Measurements from ENCODE around the gene EYA2. TPM values are rescaled to one million over a fixed set of nuclear protein-coding genes. Genes with fewer than 3 reads are reported as not detected.
A peak's percentile ranks its signal among the peaks of the same experiment; 100 is the strongest.
"Not testable (repeated sequence)": the region's sequence is repeated elsewhere in the genome, so short reads cannot be mapped to it uniquely, and the experiment has no call there.

The EYA2 gene
- total RNA-seq, 4 donors from 2014 or later: 2.0 to 11.0 (median 5.6) TPM

DNA sequence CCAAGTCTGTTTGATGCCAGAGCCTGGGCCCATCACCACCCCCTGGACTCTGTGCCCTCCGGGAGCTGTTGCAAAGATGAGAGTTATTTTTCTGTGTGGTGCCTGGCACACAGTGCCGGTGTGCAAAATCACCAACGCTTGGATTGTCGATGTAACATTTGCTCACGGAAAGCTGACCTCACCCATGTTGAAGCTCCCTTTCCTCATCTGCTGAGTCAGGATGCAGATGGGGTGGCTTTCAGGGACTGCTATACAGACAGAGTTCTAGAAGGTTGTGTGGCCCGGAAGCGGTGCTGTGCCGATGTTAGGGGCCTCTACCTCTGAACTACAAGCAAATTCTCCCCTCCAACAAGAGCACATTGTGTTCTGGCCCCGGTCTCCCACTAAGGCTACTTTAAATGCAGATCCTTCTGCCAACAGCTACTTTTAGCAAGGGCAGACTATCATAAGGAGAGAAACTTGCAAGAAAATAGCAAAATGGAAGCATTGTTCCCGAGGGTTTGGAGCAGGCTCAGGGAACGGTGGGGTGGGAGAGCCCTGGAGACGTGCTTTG, 34.0 kb downstream of the EYA2 start:
- H3K36me3 ChIP-seq: no peaks in the 10 kb centered on the region
- peak overlapping the region in 1 of 2 donors; percentile 20 for H3K27ac ChIP-seq
- H3K9me3 ChIP-seq: no peaks in the 10 kb centered on the region
- no peak overlapping the region for H3K4me3 ChIP-seq
- TF ChIP-seq, protein P1, sequence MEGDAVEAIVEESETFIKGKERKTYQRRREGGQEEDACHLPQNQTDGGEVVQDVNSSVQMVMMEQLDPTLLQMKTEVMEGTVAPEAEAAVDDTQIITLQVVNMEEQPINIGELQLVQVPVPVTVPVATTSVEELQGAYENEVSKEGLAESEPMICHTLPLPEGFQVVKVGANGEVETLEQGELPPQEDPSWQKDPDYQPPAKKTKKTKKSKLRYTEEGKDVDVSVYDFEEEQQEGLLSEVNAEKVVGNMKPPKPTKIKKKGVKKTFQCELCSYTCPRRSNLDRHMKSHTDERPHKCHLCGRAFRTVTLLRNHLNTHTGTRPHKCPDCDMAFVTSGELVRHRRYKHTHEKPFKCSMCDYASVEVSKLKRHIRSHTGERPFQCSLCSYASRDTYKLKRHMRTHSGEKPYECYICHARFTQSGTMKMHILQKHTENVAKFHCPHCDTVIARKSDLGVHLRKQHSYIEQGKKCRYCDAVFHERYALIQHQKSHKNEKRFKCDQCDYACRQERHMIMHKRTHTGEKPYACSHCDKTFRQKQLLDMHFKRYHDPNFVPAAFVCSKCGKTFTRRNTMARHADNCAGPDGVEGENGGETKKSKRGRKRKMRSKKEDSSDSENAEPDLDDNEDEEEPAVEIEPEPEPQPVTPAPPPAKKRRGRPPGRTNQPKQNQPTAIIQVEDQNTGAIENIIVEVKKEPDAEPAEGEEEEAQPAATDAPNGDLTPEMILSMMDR (IDR thresholded peaks at IDR 0.05): no peak
- TF ChIP-seq POLR2A (IDR thresholded peaks at IDR 0.05): no peak
- DNase-seq: peak; percentile 37 to 46
- no peaks in the 10 kb centered on the region for H3K4me1 ChIP-seq
- intact Hi-C loops (cut with DNase I; ENCODE audit: low total_unique reads): no loop called here
- H3K27me3 ChIP-seq: no peaks in the 10 kb centered on the region

DNA sequence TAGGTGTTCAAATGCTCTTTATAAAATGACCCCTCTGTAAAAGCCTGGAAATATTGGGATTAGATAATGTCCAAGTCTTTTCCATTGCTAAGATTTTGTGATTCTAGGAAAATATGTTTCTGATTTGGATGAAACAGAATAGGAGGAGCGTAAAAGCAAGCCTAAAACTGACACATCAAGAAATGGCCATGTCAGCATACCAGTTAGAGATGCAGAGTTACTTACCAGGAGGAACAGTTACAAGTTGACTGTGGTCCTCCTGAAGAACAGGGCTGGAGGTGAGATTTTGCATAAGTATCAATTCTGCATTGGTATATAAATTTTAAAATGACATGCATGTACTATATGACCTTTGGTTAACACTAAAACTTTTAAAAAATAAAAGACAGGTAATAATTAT, 35.3 kb downstream of the EYA2 start:
- Histone ChIP-seq H3K9me3 (no peaks in the 10 kb centered on the region), H3K36me3 (no peaks in the 10 kb centered on the region), H3K4me3 (no peak overlapping the region), H3K27ac (no peak overlapping the region), H3K4me1 (no peaks in the 10 kb centered on the region), H3K27me3 (no peaks in the 10 kb centered on the region)
- intact Hi-C loops (cut with DNase I; ENCODE audit: low total_unique reads): no loop called here
- no peak for TF ChIP-seq POLR2A (IDR thresholded peaks at IDR 0.05)
- TF ChIP-seq, protein P1 (IDR thresholded peaks at IDR 0.05): no peak
- no peak for DNase-seq

DNA sequence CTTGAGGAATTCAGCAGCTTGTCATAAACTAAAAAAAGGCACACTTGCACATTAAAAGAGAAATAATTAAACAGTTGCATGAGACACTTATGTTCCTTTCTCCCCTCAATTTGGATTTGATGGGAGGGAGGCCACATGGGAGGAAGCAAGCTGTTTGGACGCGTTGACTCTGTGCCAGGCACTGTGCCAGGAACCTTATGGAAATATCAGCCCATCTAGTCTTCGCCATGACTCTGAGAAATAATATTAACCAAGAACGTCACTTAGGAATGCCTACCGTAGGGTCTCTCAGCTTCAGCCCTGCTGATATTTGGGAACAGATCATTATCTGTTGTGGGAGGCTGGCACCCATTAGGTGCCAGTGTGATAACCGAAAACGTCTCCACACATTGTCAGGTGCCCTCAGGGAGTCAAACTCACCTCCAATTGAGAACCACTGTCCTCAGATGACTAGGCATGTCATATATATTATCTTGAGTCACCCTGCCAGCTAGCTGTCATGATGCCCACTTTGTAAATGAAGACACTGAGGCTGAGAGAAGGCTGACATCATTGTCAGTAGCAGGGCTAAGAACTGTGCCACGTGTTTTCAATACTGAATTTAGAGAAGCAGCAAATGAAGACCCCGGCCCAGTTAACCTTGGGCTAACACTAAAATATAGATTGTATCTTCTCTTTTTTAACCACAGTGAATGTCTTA, 36.1 kb downstream of the EYA2 start:
- intact Hi-C loops (cut with DNase I; ENCODE audit: low total_unique reads): no loop called here
- Histone ChIP-seq H3K27ac (no peak overlapping the region), H3K4me3 (no peak overlapping the region), H3K9me3 (no peaks in the 10 kb centered on the region), H3K27me3 (peaks cover 0 to 5% of the 10 kb centered on the region in 2 donors), H3K4me1 (no peaks in the 10 kb centered on the region), H3K36me3 (no peaks in the 10 kb centered on the region)
- no peak for DNase-seq
- TF ChIP-seq, protein P1 (IDR thresholded peaks at IDR 0.05): no peak

DNA sequence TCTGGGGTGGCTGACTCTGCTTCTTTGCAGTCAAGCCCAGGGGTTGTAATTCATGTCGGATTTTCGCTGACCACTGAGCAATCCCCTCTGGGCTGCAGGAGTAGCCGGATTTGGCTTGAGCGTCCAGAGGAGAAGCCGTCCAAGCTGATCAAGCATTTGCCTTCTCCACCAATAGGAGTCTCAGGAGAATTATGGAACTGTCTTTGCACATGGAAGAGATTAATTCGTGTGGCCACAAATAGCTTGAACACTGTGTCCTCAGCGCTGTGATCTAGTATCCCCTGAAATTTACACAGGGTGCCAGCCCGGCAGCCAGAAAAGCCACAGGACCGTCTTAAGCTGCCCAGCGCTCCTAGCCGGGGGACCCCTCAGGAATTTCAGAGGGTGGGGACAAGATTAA, 37.1 kb downstream of the EYA2 start:
- Histone ChIP-seq H3K4me1 (no peaks in the 10 kb centered on the region), H3K9me3 (no peaks in the 10 kb centered on the region), H3K4me3 (no peak overlapping the region), H3K36me3 (no peaks in the 10 kb centered on the region), H3K27ac (peak overlapping the region in 1 of 2 donors; percentile 39), H3K27me3 (peaks cover 0 to 5% of the 10 kb centered on the region in 2 donors)
- TF ChIP-seq, protein P1 (IDR thresholded peaks at IDR 0.05): no peak
- TF ChIP-seq POLR2A (IDR thresholded peaks at IDR 0.05): no peak
- peak; percentile 29 to 45 for DNase-seq
- intact Hi-C loops (cut with DNase I; ENCODE audit: low total_unique reads): no loop called here

DNA sequence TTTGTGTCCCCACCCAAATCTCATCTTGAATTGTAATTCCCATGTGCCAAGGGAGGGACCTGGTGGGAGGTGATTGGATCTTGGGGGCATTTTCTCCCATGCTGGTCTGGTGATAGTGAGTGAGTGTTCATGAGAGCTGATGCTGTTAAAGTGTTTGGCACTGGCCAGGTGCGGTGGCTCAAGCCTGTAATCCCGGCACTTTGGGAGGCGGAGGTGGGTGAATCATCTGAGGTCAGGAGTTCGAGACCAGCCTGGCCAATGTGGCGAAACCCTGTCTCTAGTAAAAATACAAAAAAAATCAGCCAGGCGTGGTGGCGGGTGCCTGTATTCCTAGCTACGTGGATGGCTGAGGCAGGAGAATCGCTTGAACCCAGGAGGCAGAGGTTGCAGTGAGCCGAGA, 37.8 kb downstream of the EYA2 start:
- DNase-seq; intact Hi-C loops (cut with DNase I; ENCODE audit: low total_unique reads): not testable (repeated sequence)
- H3K27ac ChIP-seq: peak overlapping the region in 1 of 2 donors; percentile 39

More for the DNA sequence above, 37.8 kb downstream of the EYA2 start:
- H3K36me3 ChIP-seq, H3K27me3 ChIP-seq, H3K4me1 ChIP-seq, H3K9me3 ChIP-seq, H3K4me3 ChIP-seq: not testable (repeated sequence)
